Right forelimb (tissue), 1 donor: ENCODE data around the gene CNST.

Source experiments
- DNase-seq: peaks from one replicate; pipeline ENCODE4 v3.0.0-alpha.2; 2018

CNST gene, protein sequence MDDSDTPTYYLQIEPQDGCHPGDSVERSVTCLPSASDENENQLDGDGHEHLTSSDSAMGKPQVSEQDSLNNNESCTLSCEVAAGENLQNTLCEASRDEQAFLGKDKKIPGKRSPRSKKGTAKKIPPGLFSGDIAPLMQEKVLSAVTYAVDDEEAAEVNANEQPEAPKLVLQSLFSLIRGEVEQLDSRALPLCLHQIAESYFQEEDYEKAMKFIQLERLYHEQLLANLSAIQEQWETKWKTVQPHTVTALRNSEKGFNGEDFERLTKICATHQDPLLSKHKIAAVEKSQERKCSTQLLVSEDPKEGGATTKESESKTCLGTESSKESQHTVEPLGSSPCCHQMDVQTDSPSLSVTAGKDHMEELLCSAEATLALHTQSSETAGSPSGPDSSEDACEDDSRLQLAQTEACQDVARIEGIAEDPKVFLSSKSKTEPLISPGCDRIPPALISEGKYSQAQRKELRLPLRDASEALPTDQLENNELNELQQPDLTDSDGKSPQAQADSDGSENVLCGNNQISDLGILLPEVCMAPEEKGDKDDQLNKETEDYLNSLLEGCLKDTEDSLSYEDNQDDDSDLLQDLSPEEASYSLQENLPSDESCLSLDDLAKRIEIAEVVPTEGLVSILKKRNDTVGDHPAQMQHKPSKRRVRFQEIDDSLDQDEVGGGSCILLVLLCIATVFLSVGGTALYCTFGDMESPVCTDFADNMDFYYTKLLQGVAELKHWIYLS

DNA sequence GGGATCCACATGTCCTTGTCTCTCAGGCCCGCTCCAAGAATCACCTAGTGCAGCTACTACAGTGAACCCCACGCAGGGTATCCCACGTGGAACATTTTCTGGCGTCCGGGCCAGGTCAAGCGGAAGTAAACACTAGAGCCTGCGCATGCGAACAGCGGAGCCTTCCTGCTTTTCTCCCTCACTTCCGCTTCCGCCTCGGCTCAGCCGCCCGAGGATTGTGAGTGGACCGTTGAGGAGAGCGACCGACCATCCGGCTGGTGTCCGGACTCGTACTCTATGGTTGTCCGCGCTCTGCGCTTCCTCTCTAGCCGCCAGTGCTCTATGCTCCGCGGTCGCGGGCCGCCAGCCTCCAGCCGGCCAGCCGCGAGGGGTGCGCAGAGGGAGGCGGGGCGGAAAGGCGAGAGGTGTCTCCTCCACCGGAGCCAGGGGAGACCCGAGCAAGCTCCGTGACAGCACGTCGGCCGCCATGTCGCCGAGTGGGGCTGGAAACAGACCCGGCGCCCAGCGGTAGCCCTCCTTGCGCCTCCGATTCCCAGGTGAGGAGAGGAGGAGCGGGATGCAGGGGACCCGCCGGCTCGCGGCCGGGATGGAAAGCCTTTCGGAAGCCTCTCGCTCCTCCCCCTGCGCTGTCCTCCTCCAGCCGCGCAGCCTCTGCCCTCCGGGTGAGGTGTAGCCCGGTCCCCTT is at the start of gene CNST, which contains the start of gene TFB2M:
CNST (plus strand) TSS at position 329 of the 685 bp plus-strand sequence. CDS start 25,107 bp downstream, outside the sequence.
TFB2M (minus strand) TSS at position 134 of the 685 bp plus-strand sequence; CDS start at position 11, 123 bp downstream.
- peak; percentile 100 for DNase-seq

DNA sequence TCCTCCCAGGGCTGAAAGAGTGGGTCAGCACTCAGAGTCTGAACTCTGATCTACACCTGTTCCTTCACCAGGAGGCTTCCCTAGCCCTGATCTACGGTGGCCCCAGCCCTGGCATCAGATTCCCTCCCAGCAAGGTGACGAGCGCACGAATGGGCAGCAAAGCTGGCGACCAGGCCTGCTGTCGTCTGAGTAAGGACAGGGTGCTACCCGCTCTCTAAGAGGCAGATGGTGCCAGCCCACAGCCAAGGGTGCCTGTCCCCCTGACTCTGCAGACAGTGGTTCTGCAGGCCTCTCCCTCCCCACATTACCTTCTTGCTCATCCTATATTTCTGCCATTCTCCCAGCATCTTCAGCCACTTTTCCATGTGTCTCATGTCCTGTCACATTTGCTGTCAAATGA is 48.9 kb upstream of the CNST start:
- no peak for DNase-seq

DNA sequence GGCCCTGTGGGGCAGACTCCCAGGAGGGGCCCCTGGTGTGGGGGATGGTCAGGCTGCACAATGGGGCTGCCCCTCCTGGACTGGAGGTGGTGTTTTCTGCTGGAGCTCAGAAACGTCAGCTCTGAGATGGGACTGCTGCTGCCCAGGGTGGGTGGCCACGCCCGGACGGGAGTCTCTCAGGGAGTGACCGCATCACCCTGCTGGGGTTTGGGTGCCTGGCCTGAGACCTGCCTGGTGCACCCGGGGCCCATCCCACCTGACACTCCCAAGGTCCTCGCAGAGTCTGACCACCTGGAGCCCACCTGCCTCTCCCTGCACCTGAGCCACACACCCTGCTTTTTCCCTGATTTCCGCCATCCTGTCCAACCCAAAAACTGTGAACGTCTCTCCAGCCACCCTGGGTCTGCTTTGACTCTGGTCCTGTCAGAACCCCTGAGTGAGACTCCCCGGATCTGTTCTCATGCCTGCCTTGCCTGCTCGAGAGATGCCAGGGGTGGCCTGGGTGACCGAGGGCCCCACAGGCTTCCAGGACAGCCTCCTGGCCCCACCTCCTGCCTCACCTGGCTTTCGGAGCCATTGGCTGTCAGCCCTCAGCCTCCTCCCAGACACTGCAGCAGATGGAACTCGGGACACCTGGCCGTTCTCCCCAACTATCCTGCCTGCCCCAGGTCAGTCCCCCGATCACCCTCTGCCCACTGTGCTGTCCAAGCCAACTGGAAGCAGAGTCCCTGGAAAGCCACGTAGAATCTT is 47.6 kb upstream of the CNST start:
- DNase-seq = no peak

DNA sequence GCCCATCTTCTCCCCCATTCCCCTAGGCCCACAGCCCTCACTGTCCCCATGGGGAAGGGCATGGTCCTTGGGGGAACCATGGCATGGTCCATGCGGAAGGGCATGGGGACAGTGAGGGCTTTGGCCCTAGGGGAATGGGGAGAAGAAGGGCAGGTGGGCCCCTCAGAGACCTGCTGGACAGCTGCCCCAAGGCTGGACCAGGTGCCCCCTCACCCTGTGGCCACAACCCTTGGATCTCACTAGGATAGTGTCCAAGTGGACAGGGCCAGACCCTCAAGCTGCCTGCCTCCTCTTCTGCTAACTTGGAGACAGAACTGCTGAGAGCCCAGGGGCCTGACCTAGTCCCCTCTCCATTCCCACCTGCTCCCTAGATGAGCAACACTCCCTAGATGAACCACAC is 46.7 kb upstream of the CNST start:
- no peak for DNase-seq

DNA sequence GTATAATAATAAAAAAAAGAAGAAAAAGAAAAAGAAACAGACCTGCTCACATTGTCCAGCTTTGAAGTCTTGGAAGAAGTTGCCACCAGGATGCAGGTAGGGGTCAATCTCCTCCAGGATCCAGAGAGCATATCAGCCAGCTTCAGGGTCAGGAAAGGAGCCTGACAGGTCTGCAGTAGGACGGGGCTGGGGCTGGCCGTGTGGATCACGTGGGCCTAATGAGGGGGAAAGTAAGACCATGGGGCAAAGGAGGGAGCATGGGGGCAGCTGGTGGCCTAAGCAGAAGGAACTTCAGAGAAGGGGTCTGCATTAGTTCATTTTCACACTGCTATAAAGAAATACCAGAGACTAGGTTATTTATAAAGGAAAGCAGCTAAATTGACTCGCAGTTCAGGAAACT is 39.9 kb upstream of the CNST start:
- DNase-seq = no peak

DNA sequence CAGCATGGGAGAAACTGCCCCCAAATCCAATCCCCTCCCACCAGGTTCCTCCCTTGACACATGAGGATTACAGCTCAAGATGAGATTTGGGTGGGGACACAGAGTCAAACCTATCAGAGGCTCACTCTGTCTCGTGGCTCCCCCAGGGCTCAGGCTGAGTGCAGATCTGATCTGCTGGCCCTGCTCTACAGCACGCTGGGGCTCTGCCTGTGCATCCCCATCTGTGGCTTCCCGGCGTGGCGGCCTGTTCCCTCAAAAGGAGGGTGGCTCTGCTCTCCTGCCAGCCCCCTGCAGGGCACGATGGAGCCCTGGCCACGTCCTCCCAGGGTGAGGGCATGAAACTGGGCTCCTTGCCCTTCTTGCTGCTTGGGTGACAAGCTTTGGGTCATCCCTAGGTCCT is 39.3 kb upstream of the CNST start:
- no peak for DNase-seq

DNA sequence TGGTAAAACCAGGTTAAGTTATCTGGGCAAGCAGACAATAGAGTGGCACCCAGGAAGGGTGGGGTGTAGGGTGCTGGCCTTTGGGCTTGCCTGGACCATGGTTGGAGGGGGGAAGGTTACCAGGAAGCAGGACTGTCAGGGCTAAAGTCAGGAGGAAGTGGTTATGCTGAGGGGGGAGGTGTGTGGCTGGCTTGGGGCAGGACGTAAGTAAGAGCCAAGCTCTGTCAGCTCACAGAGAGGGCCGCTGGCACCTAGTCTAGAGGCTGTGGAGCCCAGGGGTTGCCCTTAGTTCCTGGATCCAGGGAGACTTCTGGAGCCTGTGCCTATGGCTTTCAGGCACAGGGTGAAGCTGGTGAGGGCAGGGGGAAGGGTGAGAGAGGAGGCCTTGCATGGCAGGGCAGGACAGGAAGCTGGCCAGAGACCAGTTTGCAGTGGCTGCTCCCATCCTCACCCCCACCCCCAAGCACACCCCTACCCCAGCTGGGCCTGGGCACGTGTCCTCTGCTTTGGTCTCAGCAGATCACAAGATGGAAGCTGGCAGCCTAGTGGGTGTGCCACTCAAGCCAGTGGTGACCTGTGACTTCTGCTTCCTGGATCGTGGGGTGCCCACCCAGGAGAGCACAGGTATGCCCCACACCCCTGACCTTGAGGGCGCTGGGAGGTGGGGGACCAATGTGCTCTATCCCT is 38.7 kb upstream of the CNST start:
- no peak for DNase-seq

DNA sequence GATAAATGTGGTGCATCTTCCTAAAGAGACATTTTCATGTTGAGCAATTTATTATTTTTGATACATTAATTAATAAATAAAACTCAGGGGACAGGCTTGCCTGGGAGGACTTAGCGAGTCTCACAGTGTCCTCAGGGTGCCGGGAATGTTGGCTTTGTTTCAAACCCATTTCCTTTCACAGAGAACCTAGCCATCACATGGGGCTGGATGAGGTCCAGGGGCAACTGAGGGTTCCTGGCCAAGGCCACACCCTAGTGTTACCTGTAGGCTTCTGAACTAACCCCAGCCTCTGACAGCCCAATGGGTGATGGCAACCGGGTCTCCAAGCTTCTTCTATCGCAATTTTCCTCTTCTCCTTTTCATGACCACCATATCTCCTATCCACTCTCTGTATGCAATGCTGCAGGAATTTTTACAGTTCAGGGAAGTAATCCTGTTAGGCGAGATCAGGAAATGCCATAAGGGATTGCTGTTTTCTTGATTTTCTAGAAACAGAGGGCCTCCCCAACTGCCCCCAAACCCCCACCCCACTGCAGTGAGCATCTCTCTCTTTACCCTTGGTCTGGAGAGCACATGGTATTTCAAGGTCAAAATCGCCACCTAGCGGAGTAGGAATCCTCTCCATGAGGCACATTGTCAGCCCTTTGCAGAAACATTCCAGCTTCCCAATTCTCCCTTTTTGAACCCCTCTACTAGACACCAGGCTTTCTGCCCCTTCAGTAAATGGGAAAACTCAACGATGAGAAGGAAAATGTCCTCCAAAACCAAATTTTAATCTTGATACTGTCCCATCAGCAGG is 37.1 kb upstream of the CNST start:
- no peak for DNase-seq

DNA sequence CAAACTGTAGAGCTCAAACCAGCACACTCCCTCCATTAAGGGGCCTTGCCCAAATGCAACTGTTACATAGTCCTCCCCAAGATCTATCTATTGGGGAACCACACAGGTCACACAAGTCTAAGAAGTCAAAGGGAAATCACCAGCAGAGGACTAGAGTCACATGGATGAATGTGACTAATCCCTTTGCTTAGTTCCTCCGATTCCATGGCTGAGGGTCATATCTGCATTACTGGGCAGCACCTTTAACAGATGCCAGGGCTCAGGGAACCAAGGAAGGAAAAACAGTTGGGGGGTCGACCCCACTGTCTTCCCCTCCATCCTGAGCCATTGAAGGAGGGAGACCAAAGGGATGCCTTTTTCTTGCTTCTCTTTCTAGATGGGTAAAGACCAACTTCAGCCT is 35.8 kb upstream of the CNST start:
- DNase-seq = no peak

DNA sequence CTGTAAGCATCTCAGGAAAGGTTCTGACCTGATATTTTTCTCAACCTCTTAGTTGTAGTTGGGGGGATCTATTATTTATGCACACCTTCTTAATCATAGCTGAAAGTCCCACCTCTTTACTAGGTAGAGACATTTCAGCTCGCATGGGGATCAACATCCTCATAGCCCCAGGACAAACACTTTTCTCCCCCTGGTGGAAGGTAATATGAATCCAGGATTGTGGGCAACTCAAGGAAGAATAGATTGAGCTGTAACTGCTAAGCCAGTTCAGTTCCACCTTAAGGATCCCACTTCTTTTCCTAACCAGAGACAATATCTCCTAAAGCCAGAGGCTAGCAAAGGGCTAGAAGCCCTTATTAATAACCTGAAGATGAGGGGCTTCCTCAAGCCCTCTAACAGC is 33.7 kb upstream of the CNST start:
- no peak for DNase-seq

DNA sequence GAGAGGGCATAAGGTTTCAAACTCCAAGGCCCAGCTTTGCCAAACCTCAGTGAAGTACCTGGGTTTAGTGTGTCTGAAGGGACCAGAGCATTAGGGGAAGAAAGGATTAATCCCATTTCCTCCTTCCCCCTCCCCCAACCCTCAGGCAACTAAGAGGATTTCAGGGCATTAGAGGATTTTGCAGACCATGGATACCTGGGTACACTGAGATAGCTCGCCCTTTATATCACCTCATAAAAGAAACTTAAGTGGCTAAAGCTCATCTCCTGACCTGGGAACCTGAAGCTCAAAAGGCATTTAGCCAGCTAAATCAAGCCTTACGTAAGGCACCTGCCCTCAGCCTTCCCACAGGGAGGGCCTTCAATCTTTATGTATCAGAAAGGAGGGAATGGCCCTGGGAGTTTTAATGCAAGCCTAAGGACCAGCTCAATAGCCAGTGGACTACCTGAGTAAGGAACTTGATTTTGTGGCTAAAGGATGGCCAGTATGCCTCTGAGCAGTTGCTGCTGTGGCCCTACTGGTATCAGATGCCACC is 32.8 kb upstream of the CNST start:
- no peak for DNase-seq

DNA sequence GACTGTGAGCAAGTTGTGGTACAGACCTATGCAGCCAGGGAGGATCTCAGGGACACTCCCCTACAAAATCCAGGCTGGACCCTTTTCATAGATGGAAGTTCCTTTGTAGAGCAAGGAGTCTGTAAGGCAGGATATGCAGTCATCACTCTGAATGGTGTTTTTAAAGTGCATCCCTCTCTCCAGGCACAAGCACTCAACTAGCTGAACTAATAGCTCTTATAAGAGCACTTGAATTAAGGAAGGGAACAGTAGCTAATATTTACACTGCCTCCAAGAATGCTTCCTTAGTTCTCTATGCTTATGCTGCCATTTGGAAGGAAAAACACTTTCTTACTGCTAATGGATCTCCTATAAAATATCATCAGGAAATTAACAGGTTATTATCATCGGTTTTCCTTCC is 32.1 kb upstream of the CNST start:
- no peak for DNase-seq

DNA sequence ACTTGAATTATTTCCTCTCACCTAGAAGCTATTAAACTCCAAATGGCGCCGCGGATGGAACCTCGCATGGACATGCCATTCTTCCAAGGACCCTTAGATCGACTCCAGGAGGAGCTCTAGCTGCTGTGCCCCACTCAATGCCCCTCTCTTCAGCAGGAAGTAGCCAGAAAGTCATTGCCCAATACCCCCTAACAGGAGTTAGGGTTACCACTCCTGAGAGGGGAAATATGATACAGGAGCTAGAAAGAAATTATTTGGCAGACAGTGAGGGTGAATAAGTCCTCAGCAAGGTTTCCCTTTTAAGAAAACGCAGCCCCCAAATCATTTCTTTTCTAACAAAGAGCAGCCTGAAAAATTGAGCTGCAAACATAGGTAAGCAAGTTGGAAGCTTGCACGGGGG is 28.8 kb upstream of the CNST start:
- no peak for DNase-seq

DNA sequence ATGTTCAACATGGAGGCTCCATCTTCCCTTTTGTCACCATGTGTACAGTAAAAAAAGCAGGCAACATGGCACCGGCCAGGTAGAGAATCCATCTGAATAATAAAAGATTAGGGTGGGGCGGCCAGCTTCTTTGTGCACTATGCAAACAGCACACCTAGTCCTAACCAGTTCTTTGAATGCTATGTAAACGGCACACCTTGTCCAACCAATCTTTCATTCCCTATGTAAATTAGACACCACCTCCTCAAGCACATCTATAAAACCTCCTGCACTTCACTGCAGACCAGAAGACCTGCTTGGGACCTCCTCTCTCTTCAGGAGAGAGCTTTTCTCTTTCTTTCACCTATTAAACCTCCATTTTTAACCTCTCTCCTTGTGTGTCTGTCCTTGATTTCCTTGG is 28.4 kb upstream of the CNST start:
- DNase-seq = no peak

DNA sequence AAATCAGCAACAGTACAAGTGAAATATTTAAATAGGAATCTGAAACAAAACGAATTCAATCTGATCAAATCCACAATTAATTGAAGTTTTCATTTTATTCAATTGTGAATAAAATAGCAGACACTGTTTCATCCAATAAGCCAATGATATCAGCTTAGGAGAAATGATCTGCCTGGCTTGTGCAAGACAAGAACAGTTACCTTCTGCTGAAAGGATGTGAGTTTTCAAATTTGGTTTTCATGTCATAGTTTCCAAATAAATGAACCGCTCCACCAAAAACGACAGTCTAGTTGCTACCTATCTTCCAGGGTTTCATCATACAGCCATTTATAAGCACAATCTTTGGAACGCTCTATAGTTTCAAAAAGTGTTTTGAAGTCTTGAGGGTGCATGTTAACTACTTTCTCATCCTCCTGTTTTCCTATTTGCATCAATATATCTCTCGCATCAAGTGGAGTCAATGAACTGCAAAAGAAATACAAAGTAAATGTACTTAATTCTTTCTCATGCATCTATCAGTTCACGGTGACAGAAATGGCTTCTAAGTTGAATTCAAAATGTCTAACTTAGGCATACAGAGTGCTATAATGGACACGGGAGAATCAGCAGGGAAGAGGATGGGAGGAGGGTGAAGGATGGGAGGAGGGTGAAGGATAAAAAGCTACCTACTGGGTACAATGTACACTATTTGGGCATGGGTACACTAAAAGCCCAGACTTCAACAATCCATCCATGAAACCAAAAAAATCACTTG is 25.3 kb upstream of the CNST start:
- peak; percentile 13 for DNase-seq

DNA sequence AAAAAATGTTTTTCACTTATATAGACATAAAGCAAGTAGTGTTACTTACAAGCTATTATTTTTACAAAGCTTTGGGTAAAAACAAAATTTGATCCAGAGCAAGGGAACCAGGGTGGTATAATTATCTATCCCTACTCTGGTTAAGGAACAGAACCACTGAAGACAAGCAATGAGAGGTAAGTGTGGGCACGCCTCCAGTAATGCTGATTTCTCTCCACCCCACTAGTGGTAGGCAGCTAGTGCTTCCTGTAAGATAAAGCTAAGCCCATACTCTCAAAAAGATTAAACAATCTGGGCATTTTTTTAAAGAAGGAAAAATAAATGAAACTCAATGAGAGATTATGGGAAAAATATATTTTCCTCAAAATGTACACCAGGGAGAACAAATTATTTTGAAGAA is 22.3 kb upstream of the CNST start:
- DNase-seq = no peak

DNA sequence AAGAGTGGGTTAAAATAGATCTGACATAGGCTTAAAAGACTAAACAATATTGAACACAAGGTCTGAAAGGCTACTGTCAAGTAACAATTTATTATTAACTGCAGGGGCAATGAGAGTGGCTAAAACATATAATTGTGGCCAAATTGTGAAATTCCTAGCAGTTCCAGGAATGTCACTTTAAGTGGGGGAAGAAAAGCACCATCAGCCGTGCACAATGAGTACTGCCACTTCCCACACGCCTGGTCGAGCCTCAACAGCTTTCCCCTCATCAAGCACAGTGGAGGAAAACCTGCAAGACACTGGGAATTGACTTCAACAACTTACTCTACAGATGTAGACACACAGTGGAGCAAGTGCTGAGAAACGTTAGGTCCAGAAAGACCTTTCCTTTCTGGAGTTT is 16.6 kb upstream of the CNST start:
- no peak for DNase-seq

DNA sequence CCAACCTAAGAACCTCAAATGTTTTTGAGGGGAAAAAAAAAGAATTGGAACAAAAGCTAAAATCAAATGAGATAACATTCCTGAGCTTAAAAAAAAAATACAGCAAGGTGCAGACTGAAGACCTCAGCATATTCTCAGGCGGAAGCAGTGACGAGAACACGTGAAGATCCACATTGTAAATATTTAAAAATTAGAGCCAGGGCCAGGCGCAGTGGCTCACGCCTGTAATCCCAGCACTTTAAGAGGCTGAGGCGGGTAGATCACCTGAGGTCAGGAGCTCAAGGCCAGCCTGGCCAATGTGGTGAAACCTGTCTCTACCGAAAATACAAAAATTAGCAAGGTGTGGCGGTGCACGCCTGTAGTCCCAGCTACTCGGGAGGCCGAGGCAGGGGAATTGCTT is 15.9 kb upstream of the CNST start:
- DNase-seq = no peak

DNA sequence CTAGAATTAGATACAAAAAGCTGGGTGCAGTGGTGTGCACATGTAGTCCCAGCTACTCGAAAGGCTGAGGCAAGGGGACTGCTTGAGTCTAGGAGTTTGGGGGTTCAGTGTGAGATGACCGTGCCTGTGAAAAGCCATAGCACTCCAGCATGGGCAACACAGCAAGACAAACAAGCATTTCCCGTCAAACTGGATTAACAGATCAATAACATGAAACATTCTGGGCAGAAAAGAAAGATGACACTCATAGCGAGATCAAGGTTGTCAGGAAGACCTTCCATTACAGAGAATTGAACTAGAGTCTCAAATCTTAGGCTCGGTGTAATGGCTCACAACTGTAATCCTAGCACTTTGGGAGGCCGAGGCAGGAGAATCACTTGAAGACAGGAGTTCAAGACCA is 14.1 kb upstream of the CNST start:
- no peak for DNase-seq

DNA sequence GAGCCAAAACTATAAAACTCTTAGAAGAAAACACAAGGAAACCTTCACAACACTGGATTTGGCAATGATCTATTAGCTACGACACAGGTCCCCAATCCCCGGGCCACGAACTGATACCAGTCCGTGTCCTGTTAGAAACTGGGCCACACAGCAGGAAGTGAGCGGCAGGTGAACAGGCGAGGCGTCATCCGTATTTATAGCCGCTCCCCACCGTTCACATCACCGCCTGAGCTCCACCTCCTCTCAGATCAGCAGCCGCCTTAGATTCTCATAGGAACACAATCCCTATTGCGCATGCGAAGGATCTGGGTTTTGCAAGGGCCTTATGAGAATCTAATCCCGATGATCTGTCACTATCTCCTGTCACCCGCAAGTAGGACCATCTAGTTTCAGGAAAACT is 12.1 kb upstream of the CNST start:
- DNase-seq = no peak
